Colonic mucosa (tissue), 2 donors: ENCODE results near the gene SERPINB11. TPM values are rescaled to one million over a fixed set of nuclear protein-coding genes. Genes with fewer than 3 reads are reported as not detected.

Experiments
- total RNA-seq, 2 donors: library from RNA; stranded (reverse); fragmentation: NEBNext Ultra II Directional in 1 of 2; extraction: Animal tissue kit (Norgen Biotek cat#: 25700) in 1 of 2; gene quantifications; one replicate each; pipeline ENCODE4 v1.2.1, GENCODE V29; 2021
- donor health status: DM: no; HTN: no; CAD: no.
- donor health status: DM: no; HTN: no; CAD: no.

Gene SERPINB11
- total RNA-seq, 2 donors from 2014 or later, result not detected

Other genes starting within 250 kb of the SERPINB11 start
- 1 to 10 TPM; 4.8 to 6.1 TPM for gene SERPINB5, start 226.0 kb upstream of the SERPINB11 start, total RNA-seq
- not detected for gene SERPINB12, start 160.6 kb upstream of the SERPINB11 start, total RNA-seq
- gene SERPINB13, start 115.6 kb upstream of the SERPINB11 start, total RNA-seq, result not detected
- not detected for gene SERPINB4, start 58.7 kb upstream of the SERPINB11 start, total RNA-seq
- gene SERPINB3, start 41.1 kb upstream of the SERPINB11 start, total RNA-seq, result not detected
- gene SERPINB7, start 72.5 kb downstream of the SERPINB11 start, total RNA-seq, result not detected
- gene SERPINB2, start 184.7 kb downstream of the SERPINB11 start, total RNA-seq, result under 1 TPM in 1 of 2 donors, not detected in 1; 0.29 TPM
- gene SERPINB10, start 205.0 kb downstream of the SERPINB11 start, total RNA-seq, result not detected
- 1 to 10 TPM in 1 of 2 donors, under 1 TPM in 1; 0.11 to 2.3 TPM for gene HMSD, start 246.3 kb downstream of the SERPINB11 start, total RNA-seq